CD4-positive, CD25-positive, alpha-beta regulatory T cell (primary cell): ENCODE measurements around the gene CDH2. TPM values are rescaled to one million over a fixed set of nuclear protein-coding genes. Genes with fewer than 3 reads are reported as not detected.

Source experiments
- ATAC-seq, 2 donors: fragments of 150-1000 bp; cut with Tn5 transposase; one replicate each; pipeline ENCODE4 v1.10.0; 2021; ENCODE audit warnings: low read depth in 2 of 2, moderate number of reproducible peaks in 2 of 2, moderate library complexity in 1 of 2
- DNase-seq, 3 donors: peaks; one replicate each; pipeline versions ENCODE4 v3.0.0 to v3.0.0-alpha.2; 2012 to 2022; ENCODE audit warnings: mixed read lengths in 1 of 3
- H3K27ac ChIP-seq: one replicate; pipeline ENCODE4 v1.7.0; 2013; ENCODE audit warnings: mild to moderate bottlenecking, low read length; ENCODE audit not compliant: insufficient read depth, poor library complexity, severe bottlenecking
- H3K27me3 ChIP-seq: one replicate; pipeline ENCODE4 v1.7.0; 2013; ENCODE audit warnings: low read length; ENCODE audit not compliant: control insufficient read depth, insufficient read depth
- H3K36me3 ChIP-seq: one replicate; pipeline ENCODE4 v1.7.0; 2013; ENCODE audit warnings: mild to moderate bottlenecking, low read length, moderate library complexity; ENCODE audit not compliant: control insufficient read depth, insufficient read depth
- H3K4me1 ChIP-seq: 2 replicates; pipeline ENCODE4 v1.7.0; 2013; ENCODE audit warnings: mild to moderate bottlenecking, low read length; ENCODE audit not compliant: insufficient read depth, control insufficient read depth, poor library complexity, severe bottlenecking
- H3K4me3 ChIP-seq: one replicate; pipeline ENCODE4 v1.7.0; 2013; ENCODE audit warnings: low read depth, mild to moderate bottlenecking, low read length, moderate library complexity
- H3K9me3 ChIP-seq, 2 experiments: 1 replicate in 1 of 2; 2 replicates in 1 of 2; pipeline ENCODE4 v1.7.0; 2013; ENCODE audit warnings: low read length in 2 of 2, mild to moderate bottlenecking in 1 of 2, moderate library complexity in 1 of 2; ENCODE audit not compliant: control insufficient read depth in 2 of 2
- H3K27ac Mint-ChIP-seq, 3 donors: one replicate each; pipeline ENCODE4 v1.8.0; 2020 to 2022; ENCODE audit warnings: mild to moderate bottlenecking in 3 of 3, mixed read lengths in 3 of 3, moderate library complexity in 2 of 3
- H3K27me3 Mint-ChIP-seq: one replicate; pipeline ENCODE4 v1.8.0; 2022; ENCODE audit warnings: mild to moderate bottlenecking, mixed read lengths
- H3K36me3 Mint-ChIP-seq: one replicate; pipeline ENCODE4 v1.8.0; 2020; ENCODE audit warnings: mixed read lengths
- H3K4me1 Mint-ChIP-seq, 4 donors: one replicate each; pipeline ENCODE4 v1.8.0; 2020 to 2022; ENCODE audit warnings: mixed read lengths in 4 of 4, mild to moderate bottlenecking in 1 of 4
- H3K4me3 Mint-ChIP-seq, 4 donors: one replicate each; pipeline ENCODE4 v1.8.0; 2020 to 2022; ENCODE audit warnings: mild to moderate bottlenecking in 4 of 4, mixed read lengths in 4 of 4, moderate library complexity in 3 of 4
- H3K9me3 Mint-ChIP-seq, 7 donors: one replicate each; pipeline ENCODE4 v1.8.0; 2020 to 2022; ENCODE audit warnings: mixed read lengths in 7 of 7, mild to moderate bottlenecking in 3 of 7, moderate library complexity in 2 of 7
- polyA plus RNA-seq, 4 donors: library from polyadenylated mRNA; unstranded; fragments of 300-500 nt; fragmentation: Illumina TruSeq; gene quantifications; one replicate each; pipeline ENCODE4 v1.2.3, GENCODE V29; 2021
- total RNA-seq: library from RNA; stranded (reverse); gene quantifications from one replicate; pipeline ENCODE4 v1.2.3, GENCODE V29; 2022

Gene CDH2
- total and polyA plus RNA-seq, 5 donors from 2014 or later: not detected

DNA sequence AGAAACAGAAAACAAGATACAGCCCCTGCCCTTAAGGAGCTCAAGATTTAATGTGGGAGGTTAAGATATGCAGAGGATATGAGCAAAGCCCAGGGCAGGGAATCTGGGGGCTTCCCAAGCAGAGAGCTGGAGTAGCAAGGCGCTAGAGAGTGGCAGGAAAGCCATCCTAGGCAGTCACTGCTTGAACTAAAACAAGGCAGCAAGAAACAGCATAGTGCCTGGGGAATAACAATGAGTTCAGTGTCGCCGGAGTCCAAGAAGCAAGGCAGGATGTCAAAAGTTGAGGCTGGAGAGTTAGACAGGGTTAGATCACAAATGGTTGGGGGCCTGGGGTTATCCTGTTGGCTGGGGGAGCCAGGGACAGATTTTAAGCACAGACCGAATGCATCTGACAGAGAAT is 24.6 kb downstream of the CDH2 start:
- Mint-ChIP-seq H3K27me3 (no peaks in the 10 kb centered on the region), H3K4me1 (no peaks in the 10 kb centered on the region), H3K36me3 (no peaks in the 10 kb centered on the region), H3K27ac (no peak overlapping the region), H3K4me3 (no peak overlapping the region), H3K9me3 (peaks cover 0 to 16% (median 5%) of the 10 kb centered on the region in 7 donors)
- Histone ChIP-seq H3K4me1 (no peaks in the 10 kb centered on the region), H3K4me3 (no peak overlapping the region), H3K27ac (no peak overlapping the region), H3K9me3 (peaks cover 0 to 2% of the 10 kb centered on the region in 2 experiments), H3K27me3 (no peaks in the 10 kb centered on the region), H3K36me3 (no peaks in the 10 kb centered on the region)
- ATAC-seq (no peak), DNase-seq (no peak)

DNA sequence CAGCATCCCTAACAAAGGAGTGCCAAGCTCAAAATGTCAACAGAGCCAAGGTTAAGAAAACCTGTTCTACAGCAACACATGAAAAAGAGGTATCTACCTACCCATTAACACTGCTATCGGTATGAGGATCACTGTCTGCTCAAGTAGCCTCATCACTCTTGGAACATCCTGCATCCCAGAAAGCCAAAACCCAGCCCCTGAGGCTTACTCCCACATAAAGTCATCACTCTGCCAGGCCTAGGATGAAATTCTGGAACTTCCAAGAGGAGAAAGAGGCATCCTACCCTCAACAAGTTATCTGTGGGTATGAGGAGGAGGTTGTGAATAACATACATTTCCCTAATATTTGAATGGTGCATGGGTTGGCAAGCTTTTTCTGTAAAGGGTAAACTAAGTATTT is 25.5 kb downstream of the CDH2 start:
- Histone ChIP-seq H3K36me3 (no peaks in the 10 kb centered on the region), H3K9me3 (peaks cover 0 to 2% of the 10 kb centered on the region in 2 experiments), H3K4me3 (no peak overlapping the region), H3K27me3 (no peaks in the 10 kb centered on the region), H3K4me1 (no peaks in the 10 kb centered on the region), H3K27ac (no peak overlapping the region)
- Mint-ChIP-seq H3K27me3 (no peaks in the 10 kb centered on the region), H3K27ac (no peak overlapping the region), H3K4me3 (peak overlapping the region in 1 of 4 donors; percentile 21), H3K9me3 (peaks cover 0 to 16% (median 5%) of the 10 kb centered on the region in 7 donors), H3K36me3 (no peaks in the 10 kb centered on the region), H3K4me1 (no peaks in the 10 kb centered on the region)
- DNase-seq (no peak), ATAC-seq (no peak)

GRCh38 chr18:28150925-28151324 is 26.0 kb downstream of the CDH2 start:
- ATAC-seq (no peak), DNase-seq (no peak)
- Histone ChIP-seq H3K27ac (no peak overlapping the region), H3K27me3 (no peaks in the 10 kb centered on the region), H3K4me1 (no peaks in the 10 kb centered on the region), H3K36me3 (no peaks in the 10 kb centered on the region), H3K4me3 (no peak overlapping the region), H3K9me3 (peaks cover 0 to 2% of the 10 kb centered on the region in 2 experiments)
- Mint-ChIP-seq H3K4me1 (no peaks in the 10 kb centered on the region), H3K27me3 (no peaks in the 10 kb centered on the region), H3K27ac (no peak overlapping the region), H3K9me3 (peaks cover 1 to 21% (median 5%) of the 10 kb centered on the region in 7 donors), H3K36me3 (no peaks in the 10 kb centered on the region), H3K4me3 (no peak overlapping the region)

- ATAC-seq: no peak
- no peak overlapping the region for H3K27ac Mint-ChIP-seq
- H3K27me3 Mint-ChIP-seq: no peaks in the 10 kb centered on the region
These were observed 27.0 kb downstream of the CDH2 start for GRCh38 chr18:28149810-28150420.

DNA sequence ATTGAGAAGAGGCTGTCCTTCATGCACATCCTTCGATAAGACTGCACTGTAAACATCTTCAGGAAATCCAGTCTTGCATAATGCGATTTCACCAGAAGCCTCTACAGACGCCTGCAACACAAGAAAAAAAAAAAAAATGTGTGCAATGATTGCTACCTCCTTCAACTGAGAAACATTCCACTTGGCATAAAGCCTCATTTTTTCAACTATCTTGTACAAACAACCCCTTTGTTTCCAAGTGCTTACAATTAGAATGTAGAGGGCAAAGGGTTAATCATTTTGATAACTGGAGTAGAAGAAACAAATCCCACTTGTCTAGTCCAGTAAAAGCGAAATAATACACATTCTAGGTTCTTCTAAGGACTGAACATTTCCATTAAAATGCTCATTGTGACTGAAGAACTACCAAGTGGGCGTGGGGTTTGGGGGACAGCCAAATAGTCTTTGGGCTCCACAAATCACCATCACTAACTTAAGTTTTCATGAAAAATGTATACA is 29.2 kb downstream of the CDH2 start:
- peaks cover 0 to 2% of the 10 kb centered on the region in 2 experiments for H3K9me3 ChIP-seq
- Mint-ChIP-seq H3K36me3 (no peaks in the 10 kb centered on the region), H3K4me3 (no peak overlapping the region), H3K27ac (no peak overlapping the region), H3K9me3 (peaks cover 1 to 19% (median 5%) of the 10 kb centered on the region in 7 donors), H3K27me3 (no peaks in the 10 kb centered on the region), H3K4me1 (no peaks in the 10 kb centered on the region)
- H3K27ac ChIP-seq: no peak overlapping the region
- H3K4me3 ChIP-seq: no peak overlapping the region
- no peaks in the 10 kb centered on the region for H3K4me1 ChIP-seq
- H3K27me3 ChIP-seq: no peaks in the 10 kb centered on the region
- H3K36me3 ChIP-seq: no peaks in the 10 kb centered on the region
- DNase-seq (no peak), ATAC-seq (no peak)

More at GRCh38 chr18:28149810-28150420, 27.0 kb downstream of the CDH2 start:
- H3K27me3 ChIP-seq: no peaks in the 10 kb centered on the region
- H3K4me3 Mint-ChIP-seq: no peak overlapping the region
- H3K36me3 ChIP-seq: no peaks in the 10 kb centered on the region
- H3K4me3 ChIP-seq: no peak overlapping the region
- H3K4me1 Mint-ChIP-seq: no peaks in the 10 kb centered on the region
- H3K9me3 ChIP-seq: peaks cover 0 to 2% of the 10 kb centered on the region in 2 experiments
- no peaks in the 10 kb centered on the region for H3K36me3 Mint-ChIP-seq
- H3K9me3 Mint-ChIP-seq: peaks cover 2 to 22% (median 5%) of the 10 kb centered on the region in 7 donors
- no peak overlapping the region for H3K27ac ChIP-seq
- no peak for DNase-seq
- no peaks in the 10 kb centered on the region for H3K4me1 ChIP-seq

- ATAC-seq (no peak), DNase-seq (no peak)
- Histone ChIP-seq H3K27ac (no peak overlapping the region), H3K27me3 (no peaks in the 10 kb centered on the region), H3K36me3 (no peaks in the 10 kb centered on the region), H3K4me3 (no peak overlapping the region), H3K4me1 (no peaks in the 10 kb centered on the region), H3K9me3 (peaks cover 0 to 7% of the 10 kb centered on the region in 2 experiments)
- Mint-ChIP-seq H3K4me3 (no peak overlapping the region), H3K4me1 (no peaks in the 10 kb centered on the region), H3K27me3 (no peaks in the 10 kb centered on the region), H3K36me3 (no peaks in the 10 kb centered on the region), H3K9me3 (peaks cover 1 to 24% (median 7%) of the 10 kb centered on the region in 7 donors), H3K27ac (no peak overlapping the region)
These were observed 33.2 kb downstream of the CDH2 start for GRCh38 chr18:28143725-28144124.

GRCh38 chr18:28138816-28139215 is 38.1 kb downstream of the CDH2 start:
- Mint-ChIP-seq H3K36me3 (no peaks in the 10 kb centered on the region), H3K4me3 (no peak overlapping the region), H3K27ac (no peak overlapping the region), H3K4me1 (no peaks in the 10 kb centered on the region), H3K27me3 (no peaks in the 10 kb centered on the region), H3K9me3 (peaks cover 0 to 28% (median 7%) of the 10 kb centered on the region in 7 donors)
- H3K27me3 ChIP-seq: no peaks in the 10 kb centered on the region
- H3K4me1 ChIP-seq: no peaks in the 10 kb centered on the region
- H3K27ac ChIP-seq: no peak overlapping the region
- H3K36me3 ChIP-seq: no peaks in the 10 kb centered on the region
- H3K9me3 ChIP-seq: peaks cover 0 to 7% of the 10 kb centered on the region in 2 experiments
- DNase-seq (no peak), ATAC-seq (no peak)
- H3K4me3 ChIP-seq: no peak overlapping the region

DNA sequence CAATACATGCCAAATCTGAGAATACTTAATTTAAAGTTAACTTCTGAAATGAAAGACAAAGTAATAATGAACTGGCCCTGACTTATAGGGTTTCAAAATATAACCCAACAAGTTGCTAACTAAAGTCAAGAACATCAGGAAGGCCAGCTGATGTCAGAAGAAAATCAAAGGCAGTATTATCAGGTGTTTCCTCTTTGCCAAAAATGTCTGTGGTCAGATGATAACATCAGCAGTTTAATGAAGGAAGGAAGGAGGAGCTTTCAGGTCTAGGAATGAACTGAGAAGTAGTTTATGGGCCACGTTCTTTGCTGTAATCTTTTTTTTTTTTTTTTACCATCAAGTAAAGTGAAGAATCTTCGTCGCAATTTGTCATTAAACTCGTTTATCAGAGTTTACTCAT is 40.9 kb downstream of the CDH2 start:
- Histone ChIP-seq H3K36me3 (no peaks in the 10 kb centered on the region), H3K27me3 (no peaks in the 10 kb centered on the region), H3K4me3 (no peak overlapping the region), H3K4me1 (no peaks in the 10 kb centered on the region), H3K27ac (no peak overlapping the region), H3K9me3 (peaks cover 4% of the 10 kb centered on the region in 2 experiments)
- Mint-ChIP-seq H3K36me3 (no peaks in the 10 kb centered on the region), H3K27ac (no peak overlapping the region), H3K4me3 (no peak overlapping the region), H3K9me3 (peaks cover 1 to 30% (median 12%) of the 10 kb centered on the region in 7 donors), H3K27me3 (no peaks in the 10 kb centered on the region), H3K4me1 (no peaks in the 10 kb centered on the region)
- DNase-seq: no peak
- ATAC-seq: no peak
